B cell (primary cell): Measurements from ENCODE around the gene TAS2R38. TPM values are rescaled to one million over a fixed set of nuclear protein-coding genes. Genes with fewer than 3 reads are reported as not detected.

ENCODE experiments used
- ATAC-seq: fragments of 200-7000 bp; cut with Tn5 transposase; one replicate; pipeline ENCODE4 v1.10.0; 2021; ENCODE audit warnings: low read depth, mild to moderate bottlenecking, moderate number of reproducible peaks, moderate library complexity
- CTCF ChIA-PET: fragments of 350-600 bp; sonication (Branson Sonifier 250); formaldehyde crosslinking; loops from one replicate; lab custom pipeline; 2021; ENCODE audit warnings: antibody characterized with exemption, inconsistent platforms; lab: Charles Lee
- POLR2A ChIA-PET: fragments of 350-600 bp; sonication (Branson Sonifier 250); formaldehyde crosslinking; loops from one replicate; lab custom pipeline; 2021; ENCODE audit warnings: antibody characterized with exemption; lab: Charles Lee
- DNase-seq: peaks from one replicate; pipeline ENCODE4 v3.0.0; 2013
- H2AFZ ChIP-seq: 2 replicates; pipeline ENCODE4 v1.6.1; 2012; ENCODE audit warnings: mild to moderate bottlenecking, low read depth, low read length; ENCODE audit not compliant: insufficient read depth, poor library complexity, severe bottlenecking
- H3K27ac ChIP-seq, 2 donors: 1 replicate in 1 of 2; 2 replicates in 1 of 2; pipeline ENCODE4 v1.5.1; 2012 to 2013; ENCODE audit warnings: low read length in 2 of 2, mild to moderate bottlenecking in 2 of 2, moderate library complexity in 1 of 2
- H3K27me3 ChIP-seq, 4 experiments: fragments of 200-600 bp in 1 of 4; sonication (generic) in 1 of 4; replicated peaks in 1 of 4; 1 replicate in 2 of 4; 2 replicates in 2 of 4; pipeline versions ENCODE4 v1.6.1 to v1.7.0; 2013 to 2016; ENCODE audit warnings: low read length in 3 of 4, mild to moderate bottlenecking in 2 of 4, mixed read lengths in 1 of 4, moderate library complexity in 1 of 4; ENCODE audit not compliant: insufficient read depth in 4 of 4, control insufficient read depth in 3 of 4; ENCODE audit errors: control extremely low read depth in 1 of 4
- H3K36me3 ChIP-seq, 2 experiments: replicated peaks in 1 of 2; 1 replicate in 1 of 2; 2 replicates in 1 of 2; pipeline versions ENCODE4 v1.6.1 to v1.7.1; 2013; ENCODE audit warnings: low read length in 1 of 2; ENCODE audit not compliant: insufficient read depth in 2 of 2, control insufficient read depth in 1 of 2; ENCODE audit errors: control extremely low read depth in 1 of 2, extremely low read depth in 1 of 2
- H3K4me1 ChIP-seq, 2 donors: fragments of 200-600 bp in 1 of 2; sonication (generic) in 1 of 2; 1 replicate in 1 of 2; 2 replicates in 1 of 2; pipeline versions ENCODE4 v1.5.1 to v1.6.1; 2013 to 2017; ENCODE audit warnings: low read length in 2 of 2; ENCODE audit not compliant: control insufficient read depth in 2 of 2, insufficient read depth in 2 of 2
- H3K4me2 ChIP-seq: replicated peaks from 2 replicates; pipeline ENCODE3; 2012; ENCODE audit warnings: mild to moderate bottlenecking, low read depth, low read length; ENCODE audit not compliant: poor library complexity, severe bottlenecking
- H3K4me3 ChIP-seq, 5 experiments: fragments of 200-600 bp in 1 of 5; sonication (generic) in 1 of 5; 1 replicate in 3 of 5; 2 replicates in 2 of 5; pipeline versions ENCODE4 v1.5.1 to v1.7.0; 2011 to 2016; ENCODE audit warnings: low read length in 4 of 5, mild to moderate bottlenecking in 4 of 5, low read depth in 2 of 5, control low read depth in 1 of 5, moderate library complexity in 1 of 5; ENCODE audit not compliant: insufficient read depth in 1 of 5; ENCODE audit errors: control extremely low read depth in 1 of 5, extremely low read depth in 1 of 5
- H3K79me2 ChIP-seq: fragments of 200-600 bp; sonication (generic); one replicate; pipeline ENCODE4 v1.6.0; 2016; ENCODE audit warnings: low read length; ENCODE audit not compliant: control insufficient read depth, insufficient read depth
- H3K9ac ChIP-seq: fragments of 200-600 bp; sonication (generic); 2 replicates; pipeline ENCODE4 v1.6.1; 2017; ENCODE audit warnings: mild to moderate bottlenecking, low read length, moderate library complexity
- H3K9me3 ChIP-seq, 3 donors: one replicate each; pipeline versions ENCODE4 v1.6.1 to v1.7.1; 2013; ENCODE audit warnings: low read length in 2 of 3; ENCODE audit not compliant: control insufficient read depth in 2 of 3, insufficient read depth in 1 of 3; ENCODE audit errors: control extremely low read depth in 1 of 3
- H4K20me1 ChIP-seq: 2 replicates; pipeline ENCODE4 v1.6.0; 2012; ENCODE audit warnings: mild to moderate bottlenecking, low read length; ENCODE audit not compliant: insufficient read depth, control insufficient read depth, poor library complexity, severe bottlenecking
- H3K27ac Mint-ChIP-seq: one replicate; pipeline ENCODE4 v1.8.0; 2021; ENCODE audit warnings: mixed read lengths
- H3K27me3 Mint-ChIP-seq: one replicate; pipeline ENCODE4 v1.8.0; 2021; ENCODE audit warnings: mixed read lengths
- H3K4me1 Mint-ChIP-seq: one replicate; pipeline ENCODE4 v1.8.0; 2021; ENCODE audit warnings: mixed read lengths
- H3K4me3 Mint-ChIP-seq: one replicate; pipeline ENCODE4 v1.8.0; 2021; ENCODE audit warnings: mixed read lengths
- H3K9me3 Mint-ChIP-seq: one replicate; pipeline ENCODE4 v1.8.0; 2022; ENCODE audit warnings: mixed read lengths; ENCODE audit not compliant: insufficient read depth
- CTCF ChIP-seq: fragments of 200-600 bp; IDR thresholded peaks from one replicate; pipeline ENCODE4 v1.8.0; 2022; ENCODE audit warnings: antibody characterized with exemption, mild to moderate bottlenecking
- EZH2 ChIP-seq: IDR thresholded peaks from 2 replicates; pipeline ENCODE4 v1.6.1; 2012; ENCODE audit warnings: borderline replicate concordance, low read depth, mild to moderate bottlenecking, moderate library complexity, low read length; ENCODE audit not compliant: insufficient read depth, poor library complexity, severe bottlenecking
- WGBS: methylation state at CpG from one replicate; pipeline ENCODE4 v1.1.5; 2013; ENCODE audit warnings: missing lambda C conversion rate; ENCODE audit not compliant: insufficient coverage; 5-methylcytosine and 5-hydroxymethylcytosine counted together
- intact Hi-C: fragments of 100-400 bp; cut with micrococcal nuclease; formaldehyde crosslinking; loops from one replicate; pipeline ENCODE4 v1.10.0; 2022
- polyA plus RNA-seq: library from polyadenylated mRNA; depleted of rRNA; stranded (reverse); fragments of >200 nt; gene quantifications from 2 replicates; pipeline ENCODE4 v1.2.3, GENCODE V29; 2012
- total RNA-seq, 2 donors: library from RNA; stranded (reverse); fragments of 120-200 nt in 1 of 2; gene quantifications; 1 replicate in 1 of 2; 2 replicates in 1 of 2; pipeline versions ENCODE4 v1.2.3 to v1.2.4, GENCODE V29; 2013 to 2022

TAS2R38 gene
- total and polyA plus RNA-seq, 2 donors (not counting 1 experiment from before 2014, with no cell fraction given) = not detected

DNA sequence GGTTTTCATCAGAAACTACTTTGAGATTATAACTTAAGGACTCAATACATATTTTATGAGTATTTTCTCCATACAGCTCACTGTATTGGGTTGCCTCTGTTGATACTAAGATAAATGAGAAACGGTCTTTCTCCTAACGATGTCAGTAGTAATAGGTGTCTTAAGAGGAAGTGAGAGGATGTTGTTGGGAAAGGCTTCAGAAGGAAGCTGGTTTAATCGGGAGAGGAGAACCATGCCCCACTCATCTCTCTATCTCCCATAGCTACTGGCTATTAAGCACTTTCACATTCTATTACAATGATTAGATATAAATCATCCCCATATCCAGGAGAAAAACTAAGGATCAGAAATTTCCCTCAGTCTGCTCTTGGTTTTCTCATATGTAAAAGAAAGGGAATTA, 28.8 kb downstream of the TAS2R38 start:
- Histone ChIP-seq H3K27ac (no peak overlapping the region), H3K36me3 (no peaks in the 10 kb centered on the region), H3K4me1 (no peaks in the 10 kb centered on the region), H4K20me1 (no peaks in the 10 kb centered on the region), H3K9ac (no peak overlapping the region), H3K4me3 (no peak overlapping the region), H3K4me2 (no peak overlapping the region), H3K9me3 (no peaks in the 10 kb centered on the region), H3K27me3 (no peaks in the 10 kb centered on the region), H2AFZ (no peak overlapping the region), H3K79me2 (no peaks in the 10 kb centered on the region)
- TF ChIP-seq CTCF (no peak), EZH2 (no peak)
- Mint-ChIP-seq H3K27ac (no peak overlapping the region), H3K9me3 (peaks cover 7% of the 10 kb centered on the region), H3K4me1 (peaks cover 3% of the 10 kb centered on the region), H3K27me3 (no peaks in the 10 kb centered on the region), H3K4me3 (no peak overlapping the region)
- CTCF ChIA-PET = interaction anchor here (1.3 kb wide), 1 partner anchor 31 kb away, joined by 5 read pairs; no protein-coding TSS in a partner anchor
- WGBS = no CpG with 5 or more reads among the region's 3 CpGs
- intact Hi-C loops = no loop called here
- POLR2A ChIA-PET = no interaction called here
- DNase-seq (no peak), ATAC-seq (no peak)

DNA sequence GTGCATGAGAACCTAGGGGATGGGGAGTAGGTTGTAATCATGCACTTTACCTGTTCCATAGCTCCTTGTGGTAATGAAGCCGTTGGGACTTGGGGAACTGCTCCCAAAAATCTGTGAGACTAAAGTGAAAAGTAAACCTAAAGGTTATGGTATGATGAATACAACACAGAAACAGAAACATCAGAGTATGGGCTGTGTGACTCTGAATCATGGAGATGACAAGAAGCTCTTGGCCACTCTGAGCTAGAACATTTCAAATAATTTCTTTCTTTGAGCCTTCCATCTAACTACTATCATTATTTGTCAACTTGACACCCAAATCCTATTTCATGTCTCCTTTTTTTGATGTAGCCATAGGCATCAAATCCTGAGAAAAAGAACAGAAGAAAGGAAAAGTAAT, 29.7 kb downstream of the TAS2R38 start:
- Histone ChIP-seq H2AFZ (no peak overlapping the region), H3K4me3 (no peak overlapping the region), H3K27me3 (no peaks in the 10 kb centered on the region), H3K4me2 (no peak overlapping the region), H3K9ac (no peak overlapping the region), H3K79me2 (no peaks in the 10 kb centered on the region), H3K4me1 (no peaks in the 10 kb centered on the region), H3K9me3 (no peaks in the 10 kb centered on the region), H3K36me3 (no peaks in the 10 kb centered on the region), H4K20me1 (no peaks in the 10 kb centered on the region), H3K27ac (no peak overlapping the region)
- Mint-ChIP-seq H3K4me3 (no peak overlapping the region), H3K27me3 (no peaks in the 10 kb centered on the region), H3K27ac (no peak overlapping the region), H3K9me3 (peaks cover 11% of the 10 kb centered on the region), H3K4me1 (peaks cover 3% of the 10 kb centered on the region)
- intact Hi-C loops = no loop called here
- no CpG with 5 or more reads among the region's 1 CpG for WGBS
- TF ChIP-seq EZH2 (no peak), CTCF (no peak)
- POLR2A ChIA-PET = no interaction called here
- no peak for ATAC-seq
- CTCF ChIA-PET = interaction anchor here (1.3 kb wide), 1 partner anchor 32 kb away, joined by 3 read pairs; no protein-coding TSS in a partner anchor
- no peak for DNase-seq
